Parathyroid adenoma (tissue), 2 donors: Measurements from ENCODE around the gene BASP1.

Experiments used
- H2AFZ ChIP-seq: fragments of 300-600 bp; sonication (generic); one replicate; pipeline ENCODE4 v1.7.0; 2017; ENCODE audit warnings: antibody characterized with exemption, mild to moderate bottlenecking
- H3K27ac ChIP-seq: fragments of 300-600 bp; sonication (generic); one replicate; pipeline ENCODE4 v1.7.0; 2017
- H3K27me3 ChIP-seq: fragments of 300-600 bp; sonication (generic); one replicate; pipeline ENCODE4 v1.7.0; 2017; ENCODE audit warnings: low read length; ENCODE audit not compliant: control insufficient read depth, insufficient read depth
- H3K36me3 ChIP-seq: fragments of 300-600 bp; sonication (generic); one replicate; pipeline ENCODE4 v1.7.0; 2017; ENCODE audit warnings: low read length; ENCODE audit not compliant: control insufficient read depth, insufficient read depth
- H3K4me1 ChIP-seq: fragments of 300-600 bp; sonication (generic); one replicate; pipeline ENCODE4 v1.7.0; 2017; ENCODE audit warnings: control low read depth
- H3K4me2 ChIP-seq: fragments of 300-600 bp; sonication (generic); one replicate; pipeline ENCODE4 v1.7.0; 2017; ENCODE audit warnings: low read length
- H3K4me3 ChIP-seq: fragments of 300-600 bp; sonication (generic); one replicate; pipeline ENCODE4 v1.7.0; 2017; ENCODE audit warnings: low read depth, low read length
- H3K79me2 ChIP-seq: fragments of 300-600 bp; sonication (generic); one replicate; pipeline ENCODE4 v1.7.0; 2017; ENCODE audit warnings: control low read depth
- H3K9ac ChIP-seq: fragments of 300-600 bp; sonication (generic); one replicate; pipeline ENCODE4 v1.7.0; 2017; ENCODE audit warnings: mild to moderate bottlenecking
- H3K9me3 ChIP-seq: fragments of 300-600 bp; sonication (generic); one replicate; pipeline ENCODE4 v1.7.0; 2017; ENCODE audit warnings: low read length; ENCODE audit not compliant: control insufficient read depth
- CTCF ChIP-seq: fragments of 300-600 bp; sonication (generic); IDR thresholded peaks from one replicate; pipeline ENCODE4 v1.7.0; 2017; ENCODE audit warnings: antibody characterized with exemption, mild to moderate bottlenecking
- donor health status: primary hyperparathyroidism.

BASP1 gene

DNA sequence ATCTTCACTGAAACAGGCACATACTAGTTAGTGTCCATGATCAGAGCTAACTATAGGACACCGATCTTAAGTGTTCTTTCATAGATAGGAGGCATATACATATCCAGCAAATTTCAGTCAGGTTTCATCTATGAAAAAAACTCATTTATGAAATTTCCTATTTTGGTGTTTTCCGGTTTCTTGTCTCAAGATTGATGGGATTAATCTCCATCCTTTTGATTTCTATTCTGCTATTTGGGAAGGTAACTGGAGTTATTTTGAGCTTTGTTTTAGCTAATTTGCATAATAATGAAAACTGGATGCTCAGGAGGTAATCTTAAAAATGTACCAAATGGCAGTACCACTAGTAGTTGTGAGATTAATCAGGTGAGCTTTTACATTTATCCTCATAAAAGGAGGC, 62.1 kb downstream of the BASP1 start:
- Histone ChIP-seq H3K9me3 (no peaks in the 10 kb centered on the region), H3K36me3 (no peaks in the 10 kb centered on the region), H3K27ac (no peak overlapping the region), H3K79me2 (no peaks in the 10 kb centered on the region), H3K9ac (no peak overlapping the region), H3K27me3 (no peaks in the 10 kb centered on the region), H3K4me3 (no peak overlapping the region), H3K4me2 (no peak overlapping the region), H3K4me1 (peaks cover 2% of the 10 kb centered on the region), H2AFZ (no peak overlapping the region)
- TF ChIP-seq CTCF = no peak

GRCh38 chr5:17282283-17283120, 65.1 kb downstream of the BASP1 start:
- Histone ChIP-seq H3K27ac (no peak overlapping the region), H2AFZ (peak overlapping the region; percentile 5), H3K36me3 (no peaks in the 10 kb centered on the region), H3K4me3 (no peak overlapping the region), H3K27me3 (no peaks in the 10 kb centered on the region), H3K4me2 (no peak overlapping the region), H3K79me2 (no peaks in the 10 kb centered on the region), H3K9me3 (no peaks in the 10 kb centered on the region), H3K4me1 (peaks cover 2% of the 10 kb centered on the region), H3K9ac (no peak overlapping the region)
- no peak for TF ChIP-seq CTCF

GRCh38 chr5:17283121-17283415, 65.6 kb downstream of the BASP1 start:
- no peaks in the 10 kb centered on the region for H3K36me3 ChIP-seq
- no peak overlapping the region for H3K9ac ChIP-seq
- no peak overlapping the region for H3K27ac ChIP-seq
- peaks cover 2% of the 10 kb centered on the region for H3K4me1 ChIP-seq
- H3K9me3 ChIP-seq = no peaks in the 10 kb centered on the region
- no peak overlapping the region for H3K4me2 ChIP-seq
- H3K79me2 ChIP-seq = no peaks in the 10 kb centered on the region
- H3K27me3 ChIP-seq = no peaks in the 10 kb centered on the region
- H3K4me3 ChIP-seq = no peak overlapping the region
- no peak for TF ChIP-seq CTCF
- no peak overlapping the region for H2AFZ ChIP-seq

GRCh38 chr5:17287501-17288155, 70.2 kb downstream of the BASP1 start:
- H3K27ac ChIP-seq = no peak overlapping the region
- no peak overlapping the region for H3K4me3 ChIP-seq
- H3K27me3 ChIP-seq = no peaks in the 10 kb centered on the region
- H3K4me2 ChIP-seq = no peak overlapping the region
- no peaks in the 10 kb centered on the region for H3K79me2 ChIP-seq
- TF ChIP-seq CTCF = no peak
- no peaks in the 10 kb centered on the region for H3K36me3 ChIP-seq
- no peak overlapping the region for H3K9ac ChIP-seq
- H2AFZ ChIP-seq = no peak overlapping the region
- no peaks in the 10 kb centered on the region for H3K4me1 ChIP-seq
- no peaks in the 10 kb centered on the region for H3K9me3 ChIP-seq
